NCI-H187 (cell line): Measurements from ENCODE around the gene TAP1.

ENCODE experiments used
- DNase-seq, 2 experiments: peaks; one replicate each; lab custom pipeline; 2025; lab: John Stamatoyannopoulos, UW

The TAP1 gene

DNA sequence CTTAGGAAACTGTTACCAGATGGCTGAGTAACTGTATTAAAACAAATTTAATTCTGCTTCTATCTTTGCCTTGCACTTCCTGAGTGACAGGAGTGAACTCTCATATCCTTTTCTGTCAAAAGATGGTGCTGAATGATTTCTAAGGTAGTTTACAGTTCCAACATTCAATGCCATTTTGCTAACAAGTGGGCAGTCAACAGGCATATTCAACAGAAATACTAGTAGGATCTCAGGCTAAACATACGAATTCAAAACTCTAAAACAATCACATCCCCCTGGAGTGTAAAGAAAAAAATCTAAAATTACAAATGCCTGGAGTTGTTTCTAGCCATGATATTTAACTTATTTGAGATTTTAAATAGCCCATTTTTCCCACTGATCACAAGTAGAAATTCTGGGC lies 7.2 kb upstream of the TAP1 start:
- DNase-seq, result no peak

DNA sequence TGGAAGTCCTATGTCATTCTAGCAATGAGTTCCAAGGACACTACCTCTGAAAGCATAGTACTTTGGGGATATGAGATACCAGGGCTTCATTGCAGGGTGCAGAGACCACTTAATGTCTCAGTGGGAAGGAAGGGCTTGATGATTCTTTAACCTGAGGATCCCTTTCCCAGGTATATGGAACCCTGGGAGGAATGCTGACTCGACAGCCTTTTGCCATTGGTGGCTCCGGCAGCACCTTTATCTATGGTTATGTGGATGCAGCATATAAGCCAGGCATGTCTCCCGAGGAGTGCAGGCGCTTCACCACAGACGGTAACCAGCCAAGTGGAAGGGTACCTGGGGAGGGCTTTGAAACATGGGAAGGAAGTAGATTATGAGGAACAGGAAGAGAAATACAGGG lies 4.7 kb upstream of the TAP1 start:
- DNase-seq, result no peak

DNA sequence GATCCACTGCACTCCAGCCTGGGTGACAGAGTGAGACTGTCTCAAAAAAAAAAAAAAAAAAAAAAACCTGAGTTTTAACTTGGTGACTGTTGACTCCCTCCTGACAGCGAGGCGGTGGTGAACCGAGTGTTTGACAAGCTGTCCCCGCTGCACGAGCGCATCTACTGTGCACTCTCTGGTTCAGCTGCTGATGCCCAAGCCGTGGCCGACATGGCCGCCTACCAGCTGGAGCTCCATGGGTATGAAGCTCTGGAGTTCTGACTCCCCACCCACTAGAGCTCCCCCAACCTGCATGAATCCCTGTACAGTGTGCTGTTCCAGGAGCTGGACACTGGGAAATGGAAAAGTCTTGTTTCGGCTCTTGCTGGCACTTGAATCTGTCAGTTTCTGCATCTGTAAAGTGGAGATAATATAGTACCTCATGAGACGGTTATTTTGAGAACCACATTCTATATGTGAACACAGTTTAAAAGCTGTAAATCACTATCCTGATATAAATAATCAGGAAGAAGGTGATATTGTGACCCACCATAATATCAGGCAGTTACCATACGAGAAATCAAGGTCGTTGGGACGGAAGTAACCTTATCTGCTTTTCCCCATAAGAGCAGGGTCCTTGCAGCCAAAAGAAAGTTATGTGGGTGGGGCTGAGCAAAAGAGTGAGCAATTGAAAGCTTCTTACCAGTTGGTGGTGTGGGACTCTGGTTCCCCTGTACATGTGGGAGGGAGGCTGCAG lies 3.8 kb upstream of the TAP1 start:
- no peak for DNase-seq

DNA sequence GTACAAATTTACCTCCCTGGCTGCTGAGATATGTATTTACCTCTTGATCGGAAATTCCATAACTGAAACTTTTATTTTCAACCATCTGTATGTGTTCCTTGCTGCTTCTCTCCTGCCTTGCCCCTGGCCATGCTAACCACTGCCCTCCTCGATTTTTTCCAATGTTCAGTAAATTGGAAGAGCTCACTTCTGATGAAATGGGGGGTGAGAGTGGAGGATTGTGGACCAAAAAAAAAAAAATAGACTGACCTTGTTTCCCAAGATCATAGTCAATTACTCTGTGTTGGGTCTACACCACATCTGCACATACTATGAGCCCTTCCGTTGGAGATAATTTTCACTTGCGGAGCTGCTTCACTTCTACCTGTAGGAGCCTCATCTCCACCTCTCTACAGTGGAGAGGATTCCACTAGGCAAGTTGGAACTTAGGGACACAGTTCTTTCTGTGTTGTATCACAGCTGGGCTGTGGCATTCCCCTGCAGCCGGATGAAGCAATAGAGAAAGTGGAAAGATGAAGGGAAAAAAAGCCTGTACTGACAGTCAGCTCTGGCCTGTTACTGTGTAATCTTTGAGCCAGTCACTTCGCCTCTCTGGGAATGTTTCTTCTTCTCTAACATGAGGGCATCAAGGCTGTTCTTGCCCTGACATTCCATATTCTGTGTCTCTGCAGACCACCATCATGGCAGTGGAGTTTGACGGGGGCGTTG lies 2.1 kb upstream of the TAP1 start:
- DNase-seq, result no peak

DNA sequence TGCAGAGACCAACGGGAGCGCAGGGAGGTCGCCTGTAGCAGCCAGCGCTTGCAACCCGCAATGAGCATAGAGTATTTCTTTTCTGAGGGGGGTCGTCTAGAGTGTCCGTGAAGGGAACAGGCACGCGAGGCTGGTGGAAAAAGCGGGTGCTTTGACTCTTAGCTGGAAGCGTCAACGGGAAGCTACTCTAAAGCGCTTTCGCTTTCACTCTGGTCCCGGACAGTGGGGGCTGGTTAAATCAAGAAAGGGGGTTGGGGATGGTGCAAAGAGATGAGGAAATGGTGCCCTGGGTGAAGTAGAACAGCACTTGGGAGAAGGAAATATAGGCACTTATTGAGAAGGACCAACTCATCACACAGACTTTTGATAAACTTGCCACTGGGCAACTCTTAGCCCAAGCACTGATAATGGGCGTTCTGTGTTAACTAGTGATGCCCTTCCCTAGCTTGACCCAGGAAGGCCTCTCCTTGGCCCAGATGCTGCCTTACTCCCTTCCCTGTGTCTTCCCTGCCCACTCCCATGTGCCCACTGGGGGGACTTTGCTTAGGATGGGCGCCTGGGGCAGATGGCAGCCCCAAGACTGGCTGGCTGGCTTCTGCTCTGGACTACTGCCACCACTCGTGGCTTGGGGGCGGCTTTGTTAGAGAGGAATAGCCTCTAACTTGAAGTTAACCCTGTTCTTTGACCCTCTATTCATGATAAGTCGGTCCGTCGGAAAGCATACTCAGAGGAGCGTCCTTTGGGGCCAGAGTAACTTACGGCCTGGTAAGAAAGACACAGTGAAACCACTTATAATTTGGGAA lies 1.1 kb upstream of the TAP1 start:
- no peak for DNase-seq

DNA sequence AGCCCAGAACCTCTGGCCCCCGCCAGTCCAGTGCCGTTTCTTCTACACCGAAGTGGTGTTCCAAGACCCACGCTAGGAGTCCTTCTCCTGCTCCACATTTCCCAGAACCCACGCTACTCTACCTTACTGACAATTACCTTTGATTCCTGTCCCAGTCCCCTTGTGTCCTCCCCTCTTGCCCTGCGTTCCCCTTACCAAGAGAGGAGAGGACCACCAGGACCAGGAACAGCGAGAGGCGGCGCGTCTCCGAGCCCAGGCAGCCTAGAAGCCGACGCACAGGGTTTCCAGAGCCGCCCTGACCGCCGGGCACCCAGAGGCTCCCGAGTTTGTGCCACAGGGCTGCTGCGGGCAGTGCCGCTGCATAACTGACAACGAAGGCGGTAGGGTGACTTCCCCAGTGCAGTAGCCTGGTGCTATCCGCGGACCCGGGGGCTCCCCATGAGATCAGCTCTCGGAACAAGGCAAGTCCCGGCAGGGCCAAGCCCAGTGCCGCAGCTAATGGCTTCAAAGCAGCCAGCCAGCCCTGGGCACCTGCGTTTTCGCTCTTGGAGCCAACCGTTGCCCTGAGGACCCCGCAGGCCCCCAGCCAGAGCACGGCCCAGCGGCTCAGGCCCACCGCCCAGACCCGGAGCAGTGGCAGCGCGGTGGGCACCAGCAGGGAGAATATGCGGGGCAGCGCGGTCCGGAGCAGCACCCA lies 512 bp downstream of the TAP1 start:
- peak in 1 of 2 experiments; percentile 49 for DNase-seq

DNA sequence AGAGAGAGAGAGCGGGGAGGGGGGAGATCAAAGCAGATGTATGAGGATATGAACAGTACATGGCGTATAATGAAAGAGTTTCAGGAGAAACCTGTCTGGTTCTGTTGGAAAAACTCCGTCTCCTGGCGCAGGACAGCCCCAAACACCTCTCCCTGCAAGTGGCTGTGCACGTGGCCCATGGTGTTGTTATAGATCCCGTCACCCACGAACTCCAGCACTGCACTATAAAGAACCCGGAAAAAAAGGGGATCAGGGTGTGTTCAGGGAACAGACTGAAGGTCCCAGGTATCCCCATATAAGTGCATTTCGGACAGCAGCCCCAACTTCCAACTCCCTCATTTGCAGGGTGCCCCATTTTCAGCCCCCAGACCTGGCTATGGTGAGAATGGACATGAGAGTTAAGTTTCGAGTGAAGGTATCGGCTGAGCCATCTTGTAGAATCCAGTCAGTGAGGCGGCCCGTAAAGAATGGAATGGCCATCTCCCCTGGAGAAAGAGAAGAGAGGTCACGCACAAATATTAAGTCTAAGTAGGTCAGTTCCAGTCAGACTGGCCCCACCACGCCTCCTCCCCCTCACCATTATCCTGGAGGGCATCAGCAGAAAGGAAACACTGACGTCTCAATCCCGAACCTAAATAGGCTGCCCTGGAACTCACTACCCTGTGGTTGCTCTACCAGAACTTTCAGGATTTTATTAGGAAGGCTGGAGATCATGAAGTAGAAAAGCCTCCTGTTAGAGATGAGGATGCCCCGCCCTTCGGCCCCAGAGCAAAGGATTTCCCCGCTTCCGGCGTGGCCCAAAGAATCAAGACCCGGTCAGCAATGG lies 1.3 kb downstream of the TAP1 start:
- DNase-seq, result no peak

DNA sequence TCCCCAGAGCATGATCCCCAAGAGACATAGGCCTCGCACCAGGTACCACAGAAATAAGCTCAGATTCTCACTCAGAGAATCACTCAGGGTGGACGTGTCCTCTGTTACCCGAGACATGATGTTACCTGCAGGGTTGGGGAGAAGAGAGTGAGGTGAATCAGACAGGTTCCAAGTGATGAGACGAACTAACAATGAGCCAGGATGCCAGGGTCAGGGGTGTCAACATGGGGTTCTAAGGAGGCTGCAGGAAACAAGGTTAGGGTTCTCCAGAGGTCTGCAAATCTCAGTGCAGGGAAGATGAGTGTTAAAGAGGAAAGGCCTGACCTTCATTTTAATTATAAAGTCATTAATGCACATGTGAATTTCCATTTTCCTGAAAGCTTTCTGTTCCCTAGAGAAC lies 2.5 kb downstream of the TAP1 start:
- DNase-seq, result no peak

DNA sequence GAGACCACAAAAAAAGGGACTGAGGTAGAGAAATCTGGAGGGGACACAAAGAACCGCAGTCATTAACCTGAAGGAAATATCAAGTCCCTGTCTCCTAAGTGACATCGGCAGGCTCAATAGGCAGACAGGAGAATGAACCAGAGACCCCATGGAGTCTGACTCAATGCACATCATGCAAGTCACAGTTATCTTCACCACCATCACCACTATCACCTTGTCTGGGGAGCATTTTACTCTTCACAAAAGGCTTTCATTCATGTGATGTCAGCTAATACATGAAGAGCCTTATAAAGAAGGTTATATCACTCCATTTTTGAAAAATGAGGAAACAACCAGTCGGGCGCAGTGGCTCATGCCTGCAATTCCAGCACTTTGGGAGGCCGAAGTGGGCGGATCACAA lies 4.4 kb downstream of the TAP1 start:
- DNase-seq, result no peak

DNA sequence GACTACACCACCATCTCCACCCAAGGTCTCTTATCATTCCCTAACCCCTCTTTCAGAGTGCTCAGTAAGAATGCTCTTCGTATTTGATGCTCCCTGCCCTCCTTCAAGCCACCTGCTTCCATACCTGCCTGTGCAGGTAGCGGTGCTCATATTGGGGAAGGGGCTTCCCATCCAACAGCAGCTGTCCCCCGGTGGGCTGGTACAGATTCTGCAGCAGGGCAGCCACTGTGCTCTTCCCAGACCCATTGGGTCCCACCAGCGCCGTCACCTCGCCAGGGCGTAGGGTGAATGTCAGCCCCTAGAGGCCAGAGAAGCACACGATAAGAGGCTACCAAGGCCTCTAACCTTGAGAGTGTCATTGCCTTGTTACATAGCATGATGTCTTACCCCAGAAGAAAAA lies 5.7 kb downstream of the TAP1 start:
- DNase-seq, result no peak

DNA sequence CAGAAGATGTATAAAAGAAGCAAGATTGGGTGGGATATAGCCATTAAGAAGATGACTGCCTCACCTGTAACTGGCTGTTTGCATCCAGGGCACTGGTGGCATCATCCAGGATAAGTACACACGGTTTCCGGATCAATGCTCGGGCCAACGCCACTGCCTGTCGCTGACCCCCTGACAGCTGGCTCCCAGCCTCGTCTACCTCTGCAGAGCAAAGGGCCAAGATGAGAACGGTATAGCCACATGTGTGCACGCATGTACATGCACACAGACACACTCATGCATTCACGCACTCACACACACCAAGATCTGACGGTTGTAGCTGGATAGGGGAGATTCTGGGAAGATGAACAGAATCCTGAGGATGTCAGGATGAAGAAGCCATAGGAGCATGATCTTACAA lies 6.5 kb downstream of the TAP1 start:
- no peak for DNase-seq

DNA sequence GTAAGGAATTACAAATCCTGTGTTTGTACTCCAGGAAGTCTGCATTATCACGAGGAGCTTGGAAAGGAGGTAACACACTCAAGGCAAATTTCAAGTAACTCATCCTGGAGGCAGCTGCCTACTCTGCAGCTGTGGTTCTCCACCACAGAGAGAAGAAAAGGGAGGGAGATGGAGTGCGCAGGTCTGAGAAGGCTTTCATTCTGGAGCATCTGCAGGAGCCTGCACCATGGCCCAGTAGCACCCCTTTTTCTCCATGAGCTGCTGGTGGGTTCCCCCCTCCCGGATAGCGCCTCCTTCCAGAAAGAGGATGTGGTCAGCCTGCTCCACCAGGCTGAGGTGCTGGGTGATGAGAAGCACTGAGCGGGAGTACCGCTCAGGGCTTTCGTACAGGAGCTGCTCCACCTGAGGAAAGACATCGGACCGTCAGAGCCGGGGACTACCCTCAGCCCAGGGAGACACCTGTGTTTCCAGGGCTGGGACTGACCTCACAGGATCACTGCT lies 8.1 kb downstream of the TAP1 start:
- DNase-seq, result no peak

DNA sequence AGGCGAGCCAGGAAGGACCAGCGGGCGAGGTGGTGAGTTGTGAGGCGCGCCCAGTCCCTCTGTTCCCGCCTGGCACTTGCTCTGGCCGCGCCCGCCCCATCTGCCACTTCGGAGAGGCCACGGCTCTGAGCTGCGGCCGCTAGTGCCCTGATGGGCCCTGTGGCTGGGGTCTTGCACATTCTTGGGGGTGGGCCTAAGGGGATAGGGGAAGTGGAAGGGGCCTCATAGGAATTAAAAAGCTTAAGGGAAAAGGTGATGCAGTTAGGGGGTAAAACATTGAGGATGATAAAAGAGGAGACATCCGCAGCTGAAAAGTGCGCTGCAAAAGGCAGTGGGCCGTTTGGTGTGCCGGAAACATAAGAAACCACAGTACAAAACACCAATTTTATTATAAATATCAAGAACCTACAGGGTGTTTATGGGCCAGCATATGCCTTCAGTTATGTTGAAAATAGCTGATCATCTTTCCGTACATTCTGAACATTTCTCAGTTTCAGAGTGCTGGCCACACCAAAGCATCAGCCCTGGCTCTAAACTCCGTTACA lies 8.6 kb downstream of the TAP1 start:
- DNase-seq, result no peak

DNA sequence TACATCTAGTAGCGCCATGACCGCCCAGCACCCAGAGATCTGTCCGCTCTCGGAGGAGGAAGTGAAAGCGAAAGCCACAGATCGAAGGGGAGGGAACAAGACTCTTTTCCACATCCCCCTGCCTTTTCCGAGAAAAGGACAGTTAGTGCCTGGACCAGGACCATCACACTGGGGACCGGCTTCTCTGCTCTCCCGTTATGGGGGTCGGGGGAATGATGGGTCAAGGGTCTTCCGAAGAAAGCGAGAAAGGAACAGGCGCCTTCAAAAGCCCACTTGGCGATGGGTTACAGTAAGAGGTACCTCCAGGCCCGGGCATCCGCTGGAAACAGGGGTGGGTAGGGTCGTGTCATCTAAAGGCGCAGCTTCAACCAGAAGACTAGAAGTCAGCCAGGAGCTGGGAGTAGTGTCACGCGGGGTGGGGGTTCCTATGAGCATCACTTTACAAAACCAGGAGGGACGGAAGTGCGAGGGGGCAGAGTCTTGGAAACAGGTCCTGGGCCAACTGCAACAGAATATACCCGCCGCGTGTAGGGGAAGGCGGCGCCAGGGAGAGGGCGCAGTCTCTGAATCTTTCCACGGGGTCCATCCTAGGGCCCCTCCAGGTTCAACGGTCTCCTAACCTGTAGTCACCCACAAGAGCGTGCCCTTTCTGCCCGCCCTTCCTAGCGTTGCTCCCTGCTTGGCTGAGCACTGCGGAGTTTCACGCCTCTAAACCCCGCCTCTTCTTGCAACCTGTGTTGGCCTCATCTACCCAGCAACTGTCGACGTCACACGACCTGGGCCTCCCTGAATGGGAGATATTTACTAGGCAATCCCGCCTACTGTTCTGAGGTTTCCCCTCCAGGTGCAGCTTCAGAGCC lies 9.3 kb downstream of the TAP1 start, which contains the start of gene PSMB8:
TSS of gene PSMB8 (minus strand) at position 69 of the 860 bp plus-strand sequence. CDS start at position 18, 51 bp downstream.
- peak; percentile 90 to 92 for DNase-seq

DNA sequence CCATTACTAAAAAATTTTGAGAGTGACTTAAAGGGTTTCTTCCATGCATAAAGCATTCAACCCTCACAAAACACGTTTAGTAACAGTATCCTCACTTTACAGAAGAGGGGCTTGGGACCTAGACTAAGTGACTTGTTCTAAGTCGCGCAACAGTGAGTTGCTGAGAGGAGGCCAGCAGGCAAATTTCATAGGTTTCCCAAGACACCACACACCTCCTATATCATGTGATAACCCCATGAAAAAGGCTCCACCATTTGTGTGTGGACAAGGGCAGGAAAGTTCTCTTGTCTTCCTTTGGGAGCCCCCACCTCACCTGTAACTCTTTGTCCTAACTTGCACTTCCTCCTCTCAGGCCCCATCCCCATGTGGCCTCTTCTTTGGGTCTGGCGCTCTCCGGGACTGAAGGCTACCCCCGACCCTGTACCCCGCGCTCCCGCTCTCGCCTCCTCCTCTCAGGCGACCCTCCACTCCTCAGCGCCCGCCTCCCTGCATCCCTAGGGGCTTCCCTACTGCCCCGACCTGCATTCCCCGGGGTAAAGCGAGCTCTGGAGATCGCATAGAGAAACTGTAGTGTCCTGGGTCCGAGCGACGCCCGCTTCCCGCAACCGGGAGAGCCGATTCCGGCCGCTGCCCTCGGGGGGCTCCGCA lies 10.0 kb downstream of the TAP1 start:
- peak; percentile 9 to 22 for DNase-seq

DNA sequence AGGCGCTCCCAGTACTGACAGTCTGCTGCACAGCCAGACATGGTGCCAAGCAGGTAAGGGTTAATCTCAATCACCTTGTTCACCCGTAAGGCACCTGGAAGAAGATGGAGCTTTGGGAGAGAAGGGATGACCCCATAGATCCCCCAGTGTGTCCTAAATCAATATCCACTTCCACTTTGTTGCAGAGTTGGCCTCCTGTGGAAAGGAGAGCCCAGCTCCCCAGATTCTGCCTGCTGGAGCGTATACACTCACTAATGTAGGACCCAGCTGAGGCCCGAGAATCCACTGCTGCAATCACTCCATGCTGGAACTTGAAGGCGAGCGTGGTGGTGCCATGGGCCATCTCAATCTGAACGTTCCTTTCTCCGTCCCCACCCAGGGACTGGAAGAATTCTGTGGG lies 10.8 kb downstream of the TAP1 start:
- DNase-seq, result no peak

DNA sequence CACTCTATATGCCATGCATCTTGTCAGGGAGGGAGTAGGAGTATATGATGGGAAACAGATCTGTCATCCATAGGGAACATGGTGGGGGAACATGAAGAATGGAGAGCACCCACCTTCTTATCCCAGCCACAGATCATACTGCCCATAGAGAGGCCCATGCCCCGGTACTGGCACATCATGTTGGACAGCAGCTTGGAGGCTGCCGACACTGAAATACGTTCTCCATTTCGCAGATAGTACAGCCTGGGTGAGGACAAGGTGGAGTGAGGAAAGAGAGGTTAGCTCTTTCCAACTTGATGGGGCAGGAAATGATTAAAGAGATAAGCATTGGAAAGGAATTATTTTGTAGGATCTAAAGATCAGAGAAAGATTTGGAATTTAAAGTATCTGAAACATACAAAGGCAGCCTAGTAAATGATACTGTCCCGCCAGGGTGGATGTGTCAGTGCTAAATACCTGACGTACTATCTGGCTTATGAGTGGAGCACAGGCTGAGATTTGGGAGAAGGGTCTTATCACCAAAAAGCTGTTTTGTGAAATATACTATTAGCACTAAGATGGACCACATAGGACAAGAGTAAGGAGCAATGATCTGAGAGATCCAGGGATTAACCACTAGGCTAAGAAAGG lies 11.4 kb downstream of the TAP1 start:
- no peak for DNase-seq

DNA sequence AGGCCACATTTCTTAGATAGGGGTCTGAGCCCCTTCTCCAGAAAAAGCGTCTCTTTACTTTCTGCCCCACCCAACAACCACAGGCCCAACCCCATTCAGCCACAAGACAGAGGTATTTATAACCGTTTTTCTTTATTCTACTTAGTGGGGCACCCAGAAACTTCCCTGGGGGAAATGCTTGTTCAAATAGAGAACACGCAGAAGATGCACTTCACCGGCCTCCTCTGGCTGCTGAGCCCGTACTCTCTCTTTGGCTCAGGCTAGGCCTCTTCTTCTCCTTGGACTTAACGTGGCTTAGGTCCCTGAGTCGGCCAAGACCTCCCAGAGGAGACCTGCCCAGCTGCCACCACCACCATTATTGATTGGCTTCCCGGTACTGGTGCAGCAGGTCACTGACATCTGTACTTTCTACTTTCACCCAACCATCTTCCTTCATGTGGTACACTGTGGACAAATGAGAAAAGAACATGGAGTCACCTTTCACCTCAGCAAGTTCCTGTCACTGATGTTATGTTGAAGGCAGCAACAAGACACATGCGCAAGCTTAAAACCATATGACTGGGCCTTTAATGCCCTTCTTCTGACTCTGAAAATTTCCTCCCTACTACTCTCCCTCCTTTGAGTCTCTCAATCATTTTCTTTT lies 12.8 kb downstream of the TAP1 start:
- no peak for DNase-seq
